HG03565 (cell line): ENCODE results near the gene MEI1.
"Not testable (repeated sequence)": the region's sequence is repeated elsewhere in the genome, so short reads cannot be mapped to it uniquely, and the experiment has no call there.

ENCODE experiments used
- ATAC-seq: cut with Tn5 transposase; IDR thresholded peaks from one replicate; pipeline ENCODE4 v1.9.1; 2021; ENCODE audit warnings: mild to moderate bottlenecking, moderate library complexity; ENCODE audit not compliant: unreplicated experiment

MEI1 gene

DNA sequence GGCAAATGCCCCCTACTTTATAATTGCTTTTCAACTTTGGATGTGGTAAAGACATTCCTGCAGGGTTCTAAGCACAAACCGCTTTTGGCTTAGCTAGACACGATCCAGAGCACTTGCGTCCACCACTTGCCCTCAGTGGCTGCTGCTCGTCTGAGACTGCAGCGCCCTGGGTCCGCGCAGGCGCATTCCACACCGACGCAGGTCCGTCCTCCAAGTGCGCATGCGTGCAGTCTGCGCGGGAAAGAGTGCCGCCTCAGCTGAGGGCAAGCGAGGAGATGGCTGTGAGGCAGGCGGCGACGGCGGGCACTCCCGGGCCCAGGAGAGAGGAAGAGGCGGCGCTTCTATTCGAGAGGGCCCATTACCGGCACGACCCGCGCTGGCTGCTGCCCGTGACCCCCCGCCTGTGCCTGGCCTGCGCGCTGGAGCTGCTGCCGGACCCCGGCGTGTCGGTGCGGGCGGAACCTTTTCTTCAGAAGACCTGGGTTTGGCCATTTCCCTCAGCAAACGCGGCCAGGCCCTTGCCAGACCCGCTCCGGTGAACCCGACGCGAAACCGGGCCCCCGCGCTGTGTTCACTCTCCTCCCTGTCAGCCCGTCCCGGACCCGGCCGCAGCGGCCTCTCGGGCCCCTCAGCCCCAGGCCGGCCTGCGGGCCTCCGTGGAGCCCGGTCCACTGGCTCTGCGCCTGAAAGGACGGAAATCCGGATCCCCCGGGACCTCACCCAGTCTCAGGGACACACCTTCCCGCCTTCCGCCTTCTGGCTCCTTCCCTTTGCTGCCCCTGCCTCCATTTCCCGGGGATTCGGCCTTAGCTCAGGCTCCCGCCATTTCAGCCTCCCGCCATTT is at the start of gene MEI1:
MEI1 (plus strand) TSS at position 240 of the 844 bp plus-strand sequence; CDS start at position 276, 36 bp downstream.
- no peak for ATAC-seq

GRCh38 chr22:41650229-41650628 is 49.1 kb upstream of the MEI1 start:
- ATAC-seq = no peak

GRCh38 chr22:41650821-41651220 is 48.5 kb upstream of the MEI1 start:
- ATAC-seq = no peak

DNA sequence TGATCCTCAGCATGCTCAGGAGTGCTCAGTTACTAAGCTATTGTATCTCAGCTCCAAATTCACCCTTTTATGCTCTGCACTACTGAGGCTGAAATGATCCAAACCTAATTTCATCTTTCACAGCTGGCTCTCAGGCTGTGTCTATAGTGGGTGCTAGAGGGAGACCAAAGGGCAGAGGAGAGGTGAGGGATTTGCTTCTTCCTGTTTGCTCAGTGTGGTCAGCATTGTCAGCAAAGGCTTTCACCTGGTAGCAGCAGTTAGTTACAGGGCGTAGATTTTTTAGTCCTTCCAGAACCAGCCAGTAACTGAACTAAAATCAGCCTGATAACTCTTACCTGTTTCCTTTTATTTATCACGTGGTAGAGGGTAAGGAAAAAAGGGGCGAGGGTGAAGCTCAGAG is 45.0 kb upstream of the MEI1 start:
- no peak for ATAC-seq

GRCh38 chr22:41656556-41656955 is 42.7 kb upstream of the MEI1 start:
- no peak for ATAC-seq

DNA sequence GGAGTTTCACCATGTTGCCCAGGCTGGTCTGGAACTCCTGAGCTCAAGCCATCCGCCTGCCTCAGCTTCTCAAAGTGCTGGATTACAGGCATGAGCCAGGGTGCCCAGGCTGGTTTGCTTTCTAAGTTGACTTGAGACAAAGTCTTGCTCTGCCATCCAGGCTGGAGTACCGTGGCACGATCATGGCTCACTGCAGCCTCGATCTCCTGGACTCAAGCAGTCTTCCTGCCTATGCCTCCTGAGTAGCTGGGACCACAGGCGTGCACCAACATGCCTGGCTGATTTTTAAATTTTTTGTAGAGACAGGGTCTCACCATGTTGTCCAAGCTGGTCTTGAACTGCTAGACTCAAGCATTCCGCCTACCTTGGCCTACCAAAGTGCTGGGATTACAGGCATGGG is 41.6 kb upstream of the MEI1 start:
- no peak for ATAC-seq

- no peak for ATAC-seq
Measured at GRCh38 chr22:41658869-41659268, 40.4 kb upstream of the MEI1 start.

DNA sequence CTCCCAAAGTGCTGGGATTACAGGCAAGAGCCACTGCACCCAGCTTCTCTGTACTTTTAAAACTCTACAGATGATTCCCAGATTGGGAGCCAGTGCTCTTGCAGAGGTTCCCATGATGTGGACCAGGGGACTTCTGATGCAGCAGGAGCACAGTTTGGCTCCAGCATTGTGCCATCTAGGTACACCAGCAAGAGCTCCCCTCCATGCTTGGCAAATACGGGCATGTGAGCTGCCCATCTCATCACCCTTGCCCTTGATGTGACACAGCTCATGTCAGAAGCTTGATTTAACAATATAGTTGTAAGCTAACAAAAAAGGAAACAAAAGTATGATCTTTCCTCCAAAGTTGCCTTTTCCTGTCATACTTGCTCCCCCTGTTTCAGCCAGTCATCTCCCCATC is 39.4 kb upstream of the MEI1 start:
- no peak for ATAC-seq

GRCh38 chr22:41660416-41660815 is 38.9 kb upstream of the MEI1 start:
- ATAC-seq = no peak

DNA sequence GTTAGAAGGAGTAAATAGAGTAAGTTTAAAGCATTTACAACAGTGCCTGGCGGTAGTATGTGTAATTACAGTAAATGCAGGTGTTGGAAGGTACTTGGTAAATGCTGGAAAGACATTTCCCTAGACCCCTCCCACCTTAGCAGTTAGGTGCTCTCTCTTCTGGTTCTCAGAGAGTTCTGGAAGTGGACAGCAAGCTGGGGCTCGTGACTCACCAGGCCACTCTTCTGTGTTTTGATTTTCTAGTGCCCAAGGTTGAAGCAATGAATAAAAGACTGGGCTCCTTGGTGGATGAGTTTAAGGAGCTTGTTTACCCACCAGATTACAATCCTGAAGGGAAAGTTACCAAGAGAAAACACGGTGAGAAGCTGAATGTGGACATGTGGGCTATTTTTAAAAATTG is 38.2 kb upstream of the MEI1 start:
- no peak for ATAC-seq

DNA sequence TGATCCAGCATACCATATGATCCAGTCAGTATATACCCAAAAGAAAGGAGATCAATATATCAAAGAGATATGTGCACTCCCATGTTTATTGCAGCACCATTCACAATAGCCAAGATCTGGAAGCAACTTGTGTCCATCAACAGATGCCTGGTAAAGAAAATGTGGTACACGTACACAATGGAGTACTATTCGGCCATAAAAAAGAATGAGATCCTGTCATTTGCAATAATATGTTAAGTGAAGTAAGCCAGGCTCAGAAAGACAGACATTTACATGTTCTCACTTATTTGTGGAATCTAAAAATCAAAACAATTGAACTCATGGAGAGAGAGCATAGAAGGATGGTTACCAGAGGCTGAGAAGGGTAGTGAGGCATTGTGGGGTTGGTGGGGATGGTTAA is 37.6 kb upstream of the MEI1 start:
- no peak for ATAC-seq

GRCh38 chr22:41663594-41663993 is 35.7 kb upstream of the MEI1 start:
- ATAC-seq = not testable (repeated sequence)

DNA sequence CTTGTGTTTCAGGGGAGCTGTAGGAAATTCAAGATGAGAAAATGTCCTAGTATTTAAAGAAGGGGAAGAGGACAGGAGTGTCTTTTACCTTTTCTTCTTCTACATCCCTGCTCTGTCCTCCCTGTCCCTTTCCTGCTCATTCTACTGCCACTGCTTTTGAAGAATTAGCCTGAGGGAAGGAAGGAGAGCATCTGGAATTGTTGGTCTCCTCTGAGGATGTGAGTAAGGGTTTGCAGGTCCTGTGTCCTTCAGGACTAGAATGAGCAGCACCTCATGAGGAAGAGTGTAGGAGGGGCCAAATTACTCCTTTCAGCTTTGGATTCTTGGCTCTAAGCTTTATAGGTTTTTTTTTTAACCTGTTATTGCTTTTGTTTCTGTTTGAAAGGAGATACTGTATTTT is 34.8 kb upstream of the MEI1 start:
- no peak for ATAC-seq

GRCh38 chr22:41664951-41665350 is 34.4 kb upstream of the MEI1 start:
- ATAC-seq = no peak

GRCh38 chr22:41668971-41669911 is 30.1 kb upstream of the MEI1 start:
- no peak for ATAC-seq

GRCh38 chr22:41672096-41672495 is 27.2 kb upstream of the MEI1 start:
- not testable (repeated sequence) for ATAC-seq

GRCh38 chr22:41672780-41673509 is 26.4 kb upstream of the MEI1 start:
- no peak for ATAC-seq

DNA sequence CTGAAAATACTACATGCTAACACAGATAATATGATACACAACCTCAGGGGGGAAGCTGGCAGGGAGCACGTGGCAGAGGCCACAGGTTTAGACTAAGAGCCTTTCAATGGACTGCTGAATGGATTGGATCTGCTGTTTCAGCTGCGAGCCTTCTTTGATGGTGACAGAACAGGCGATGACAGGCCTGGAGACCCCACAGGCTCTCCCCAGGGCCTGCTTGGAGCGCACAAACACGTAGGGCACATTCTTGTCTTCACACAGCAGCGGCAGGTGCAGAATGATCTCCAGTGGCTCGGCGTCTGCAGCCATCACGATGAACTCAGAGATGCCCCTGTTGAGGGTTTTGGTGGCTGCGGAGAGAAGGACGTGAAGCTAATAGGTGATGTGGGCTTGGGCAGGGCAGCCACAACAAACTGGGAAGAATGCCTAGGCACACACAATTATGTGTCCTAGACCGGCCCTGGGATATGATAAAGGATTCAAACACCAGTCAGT is 24.4 kb upstream of the MEI1 start:
- ATAC-seq = no peak

DNA sequence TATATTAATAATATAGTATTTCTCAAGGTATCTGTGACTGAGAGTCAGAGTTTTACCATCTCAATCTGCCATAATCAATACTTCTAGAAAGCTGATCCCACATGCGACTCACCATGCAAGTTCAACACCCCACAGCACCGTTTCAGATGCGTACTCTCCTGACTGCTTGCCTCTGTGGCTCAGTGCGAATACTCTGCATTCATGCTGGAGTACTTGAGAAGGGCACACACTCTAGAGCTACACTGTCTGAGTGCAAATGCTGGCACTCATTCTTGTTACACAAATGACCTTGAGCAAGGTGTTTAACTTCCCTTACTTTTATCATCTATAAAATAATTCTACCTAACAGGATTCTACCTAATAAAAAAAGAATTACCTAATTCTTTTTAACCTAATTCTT is 23.2 kb upstream of the MEI1 start:
- no peak for ATAC-seq

DNA sequence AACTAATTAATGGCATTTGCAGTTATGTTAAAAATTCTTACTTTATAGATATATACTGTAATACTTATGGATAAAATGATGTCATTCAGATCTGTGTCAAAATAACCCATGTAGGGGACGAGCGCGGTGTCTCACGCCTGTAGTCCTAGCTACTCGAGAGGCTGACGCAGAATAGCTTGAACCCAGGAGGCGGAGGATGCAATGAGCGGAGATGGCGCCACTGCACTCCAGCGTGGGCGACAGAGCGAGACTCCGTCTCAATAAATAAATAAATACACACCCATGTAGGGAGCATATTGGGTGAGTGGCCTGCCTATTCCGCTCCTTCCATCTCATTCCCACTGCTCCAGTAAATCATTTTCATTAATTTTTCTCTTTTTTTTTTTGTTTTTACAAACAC is 17.7 kb upstream of the MEI1 start:
- no peak for ATAC-seq
